Vagina (tissue), 2 donors: ENCODE data around the gene SETD2.

ENCODE experiments used
- POLR2A ChIP-seq, 2 donors: fragments of 450-650 bp; IDR thresholded peaks; one replicate each; pipeline ENCODE4 v1.6.1; 2017; ENCODE audit warnings: antibody characterized with exemption in 2 of 2, mild to moderate bottlenecking in 2 of 2, moderate library complexity in 2 of 2
- POLR2AphosphoS5 ChIP-seq, 2 donors: sonication (generic); formaldehyde crosslinking; IDR thresholded peaks; one replicate each; pipeline ENCODE4 v1.9.0; 2017; ENCODE audit warnings: antibody characterized with exemption in 2 of 2, mild to moderate bottlenecking in 2 of 2, low read depth in 1 of 2; ENCODE audit not compliant: insufficient read depth in 1 of 2
- TF ChIP-seq, protein P1 (sequence below), 3 experiments: fragments of 450-650 bp in 2 of 3; fragments of 200-600 bp in 1 of 3; sonication (generic) in 1 of 3; IDR thresholded peaks; one replicate each; pipeline ENCODE4 v1.5.1; 2017 to 2019; ENCODE audit warnings: antibody characterized with exemption in 3 of 3, mild to moderate bottlenecking in 2 of 3, moderate library complexity in 2 of 3

DNA sequence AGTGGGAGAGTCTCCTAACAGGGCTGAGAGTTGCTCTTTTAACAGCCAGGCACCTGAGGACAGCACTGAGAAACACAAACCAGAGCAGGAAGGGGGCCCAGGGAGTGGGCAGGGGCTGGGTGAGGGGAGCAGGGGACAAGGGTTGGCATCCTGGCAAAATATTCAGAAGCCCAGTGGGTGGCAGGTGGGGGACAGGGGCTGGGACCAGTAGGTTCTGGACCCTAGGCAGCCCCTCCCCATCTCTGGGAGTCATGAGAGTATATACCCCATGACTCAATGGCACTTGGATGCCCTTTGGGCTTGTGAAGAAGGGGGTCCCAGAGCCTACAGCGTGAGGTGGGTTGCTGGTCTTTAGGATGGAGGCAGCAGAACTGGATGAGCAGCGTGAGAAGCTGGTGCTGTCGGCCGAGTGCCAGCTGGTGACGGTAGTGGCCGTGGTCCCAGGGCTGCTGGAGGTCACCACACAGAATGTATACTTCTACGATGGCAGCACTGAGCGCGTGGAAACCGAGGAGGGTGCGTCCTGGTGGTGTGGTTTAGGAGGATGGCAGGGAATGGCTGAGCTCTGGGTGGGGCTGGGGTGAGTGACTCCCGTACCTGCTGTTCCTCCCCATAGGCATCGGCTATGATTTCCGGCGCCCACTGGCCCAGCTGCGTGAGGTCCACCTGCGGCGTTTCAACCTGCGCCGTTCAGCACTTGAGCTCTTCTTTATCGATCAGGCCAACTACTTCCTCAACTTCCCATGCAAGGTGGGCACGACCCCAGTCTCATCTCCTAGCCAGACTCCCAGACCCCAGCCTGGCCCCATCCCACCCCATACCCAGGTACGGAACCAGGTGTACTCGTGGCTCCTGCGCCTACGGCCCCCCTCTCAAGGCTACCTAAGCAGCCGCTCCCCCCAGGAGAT lies 160.2 kb downstream of the SETD2 start:
- TF ChIP-seq, protein P1, sequence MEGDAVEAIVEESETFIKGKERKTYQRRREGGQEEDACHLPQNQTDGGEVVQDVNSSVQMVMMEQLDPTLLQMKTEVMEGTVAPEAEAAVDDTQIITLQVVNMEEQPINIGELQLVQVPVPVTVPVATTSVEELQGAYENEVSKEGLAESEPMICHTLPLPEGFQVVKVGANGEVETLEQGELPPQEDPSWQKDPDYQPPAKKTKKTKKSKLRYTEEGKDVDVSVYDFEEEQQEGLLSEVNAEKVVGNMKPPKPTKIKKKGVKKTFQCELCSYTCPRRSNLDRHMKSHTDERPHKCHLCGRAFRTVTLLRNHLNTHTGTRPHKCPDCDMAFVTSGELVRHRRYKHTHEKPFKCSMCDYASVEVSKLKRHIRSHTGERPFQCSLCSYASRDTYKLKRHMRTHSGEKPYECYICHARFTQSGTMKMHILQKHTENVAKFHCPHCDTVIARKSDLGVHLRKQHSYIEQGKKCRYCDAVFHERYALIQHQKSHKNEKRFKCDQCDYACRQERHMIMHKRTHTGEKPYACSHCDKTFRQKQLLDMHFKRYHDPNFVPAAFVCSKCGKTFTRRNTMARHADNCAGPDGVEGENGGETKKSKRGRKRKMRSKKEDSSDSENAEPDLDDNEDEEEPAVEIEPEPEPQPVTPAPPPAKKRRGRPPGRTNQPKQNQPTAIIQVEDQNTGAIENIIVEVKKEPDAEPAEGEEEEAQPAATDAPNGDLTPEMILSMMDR (IDR thresholded peaks at IDR 0.05), result no peak
- TF ChIP-seq POLR2A (IDR thresholded peaks at IDR 0.05), result no peak
- TF ChIP-seq POLR2AphosphoS5 (IDR thresholded peaks at IDR 0.05; ENCODE audit: insufficient read depth in 1 of 2, low read depth in 1 of 2), result no peak
